Activated CD8-positive, alpha-beta memory T cell treated with anti-CD3 and anti-CD28 coated beads for 24 hours (primary cell): ENCODE data around the gene CSE1L.
"Not testable (repeated sequence)": the region's sequence is repeated elsewhere in the genome, so short reads cannot be mapped to it uniquely, and the experiment has no call there.

ENCODE experiments used
- DNase-seq: peaks from one replicate; pipeline ENCODE4 v3.0.0-alpha.2; 2020

Gene CSE1L

DNA sequence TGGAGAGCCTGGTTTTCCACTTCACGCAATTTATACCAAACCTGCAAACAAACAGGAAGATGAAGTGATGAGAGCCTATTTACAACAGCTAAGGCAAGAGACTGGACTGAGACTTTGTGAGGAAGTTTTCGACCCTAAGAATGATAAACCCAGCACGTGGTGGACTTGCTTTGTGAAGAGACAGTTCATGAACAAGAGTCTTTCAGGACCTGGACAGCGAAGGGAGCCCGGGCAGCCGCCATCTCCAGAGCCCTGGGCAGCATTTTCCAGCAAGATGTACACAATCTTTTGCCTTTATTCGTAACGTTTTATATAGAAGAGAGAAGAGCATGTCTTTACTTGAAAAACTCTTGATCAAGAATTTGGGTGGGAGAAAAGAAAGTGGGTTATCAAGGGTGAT lies 88.7 kb downstream of the CSE1L start:
- DNase-seq = not testable (repeated sequence)

DNA sequence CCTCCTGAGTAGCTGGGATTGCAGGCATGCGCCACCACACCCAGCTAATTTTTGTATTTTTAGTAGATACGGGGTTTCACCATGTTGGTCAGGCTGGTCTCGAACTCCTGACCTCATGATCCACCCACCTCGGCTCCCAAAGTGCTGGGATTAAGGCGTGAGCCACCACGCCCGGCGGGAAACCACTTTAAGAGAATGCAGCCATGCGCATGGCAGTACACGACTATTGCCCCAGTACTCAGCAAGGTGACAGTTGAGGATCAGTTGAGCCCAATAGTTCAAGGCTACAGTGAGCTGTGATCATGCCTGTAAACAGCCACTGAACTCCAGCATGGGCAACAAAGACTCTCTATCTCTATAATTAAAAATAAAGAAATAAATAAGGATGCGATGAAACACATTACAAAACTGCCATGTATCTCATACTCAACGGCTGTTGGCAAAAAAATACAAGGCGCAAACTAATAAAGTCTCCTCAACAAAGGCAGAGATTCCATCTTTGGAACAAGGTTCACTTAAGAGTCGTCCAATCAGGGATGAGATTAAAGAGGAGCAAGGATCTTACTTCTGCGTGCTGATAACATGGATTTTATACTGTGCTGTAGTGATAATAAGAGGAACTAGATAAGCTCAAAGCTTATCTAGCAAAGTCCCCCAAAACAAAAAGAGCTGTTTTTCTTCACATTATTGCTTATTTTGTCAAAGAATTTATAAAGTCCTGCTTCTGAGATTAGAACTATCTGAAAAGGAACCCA lies 90.9 kb downstream of the CSE1L start:
- no peak for DNase-seq

DNA sequence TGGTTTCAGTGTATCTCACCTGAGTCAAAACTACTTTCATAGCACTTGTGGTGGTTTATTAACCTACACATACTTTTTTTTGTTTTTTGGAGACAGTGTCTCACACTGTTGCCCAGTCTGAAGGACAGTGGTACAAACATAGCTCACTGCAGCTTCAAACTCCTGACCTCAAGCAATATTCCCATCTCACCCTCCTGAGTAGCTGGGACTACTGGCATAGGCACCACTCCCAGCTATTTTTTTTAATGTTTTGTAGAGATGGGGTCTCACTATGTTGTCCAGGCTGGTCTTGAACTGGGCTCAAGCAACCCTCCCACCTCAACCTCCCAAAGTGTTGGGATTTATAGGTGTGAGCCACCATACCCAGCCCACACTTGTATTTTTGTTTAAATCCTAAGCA lies 92.3 kb downstream of the CSE1L start:
- DNase-seq = no peak

DNA sequence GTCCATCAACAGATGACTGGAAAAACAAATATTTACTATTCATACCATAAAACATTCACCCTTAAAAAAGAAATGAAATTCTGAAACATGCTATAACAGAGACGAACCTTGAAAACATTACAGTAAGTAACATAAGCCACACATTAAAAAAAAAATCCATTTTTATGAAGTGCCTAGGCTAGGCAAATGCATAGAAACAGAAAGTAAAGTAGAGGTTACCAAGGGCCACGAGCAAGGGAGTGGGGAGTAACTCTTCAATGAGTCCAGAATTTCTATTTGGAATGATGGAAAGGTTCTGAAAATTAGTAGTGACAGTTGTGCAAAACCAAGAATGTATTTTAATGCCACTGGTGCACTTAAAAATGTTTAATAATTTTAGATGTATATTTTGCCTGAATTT lies 94.3 kb downstream of the CSE1L start:
- DNase-seq = no peak

DNA sequence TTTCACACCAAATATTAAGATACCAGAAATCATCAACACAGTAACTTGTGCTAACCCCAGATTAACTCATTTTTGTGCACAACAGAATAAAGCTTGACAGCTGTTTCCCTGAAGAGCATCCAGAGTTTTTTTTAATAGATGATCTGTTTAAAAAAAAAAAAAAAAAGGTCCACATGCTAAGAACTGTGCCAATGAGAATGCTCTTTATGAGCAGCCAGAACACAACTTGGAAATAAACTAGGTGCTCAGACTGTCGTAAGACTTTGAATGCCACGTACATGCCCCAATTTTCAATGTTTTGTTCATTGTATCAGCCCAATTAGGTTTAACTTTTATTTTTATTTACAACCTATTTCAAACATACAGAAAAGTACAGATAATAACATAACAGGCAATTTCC lies 94.7 kb downstream of the CSE1L start:
- no peak for DNase-seq
